Cerebellar nuclear complex (tissue), 1 donor: ENCODE measurements around the gene SRL.
A peak's percentile ranks its signal among the peaks of the same experiment; 100 is the strongest.

Experiments
- DNase-seq, 2 experiments: peaks; one replicate each; lab custom pipeline; 2025; lab: John Stamatoyannopoulos, UW

Gene SRL

DNA sequence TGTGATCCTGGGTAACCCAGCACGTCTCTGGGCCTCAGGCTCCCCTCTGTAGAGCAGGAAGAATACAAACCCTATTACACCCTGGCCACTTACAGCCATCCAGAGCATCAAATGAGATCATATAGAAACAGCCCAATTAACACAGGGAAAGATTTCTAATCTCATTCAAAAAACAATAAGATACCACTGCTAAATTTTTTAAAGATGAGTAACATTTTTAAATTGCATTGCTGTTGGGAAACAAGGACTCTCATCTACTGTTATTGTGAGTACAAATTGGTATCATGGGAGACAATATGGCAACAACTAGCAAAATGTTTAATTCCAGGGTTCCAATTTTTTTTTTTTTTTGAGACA lies 41.1 kb downstream of the SRL start:
- DNase-seq = no peak

DNA sequence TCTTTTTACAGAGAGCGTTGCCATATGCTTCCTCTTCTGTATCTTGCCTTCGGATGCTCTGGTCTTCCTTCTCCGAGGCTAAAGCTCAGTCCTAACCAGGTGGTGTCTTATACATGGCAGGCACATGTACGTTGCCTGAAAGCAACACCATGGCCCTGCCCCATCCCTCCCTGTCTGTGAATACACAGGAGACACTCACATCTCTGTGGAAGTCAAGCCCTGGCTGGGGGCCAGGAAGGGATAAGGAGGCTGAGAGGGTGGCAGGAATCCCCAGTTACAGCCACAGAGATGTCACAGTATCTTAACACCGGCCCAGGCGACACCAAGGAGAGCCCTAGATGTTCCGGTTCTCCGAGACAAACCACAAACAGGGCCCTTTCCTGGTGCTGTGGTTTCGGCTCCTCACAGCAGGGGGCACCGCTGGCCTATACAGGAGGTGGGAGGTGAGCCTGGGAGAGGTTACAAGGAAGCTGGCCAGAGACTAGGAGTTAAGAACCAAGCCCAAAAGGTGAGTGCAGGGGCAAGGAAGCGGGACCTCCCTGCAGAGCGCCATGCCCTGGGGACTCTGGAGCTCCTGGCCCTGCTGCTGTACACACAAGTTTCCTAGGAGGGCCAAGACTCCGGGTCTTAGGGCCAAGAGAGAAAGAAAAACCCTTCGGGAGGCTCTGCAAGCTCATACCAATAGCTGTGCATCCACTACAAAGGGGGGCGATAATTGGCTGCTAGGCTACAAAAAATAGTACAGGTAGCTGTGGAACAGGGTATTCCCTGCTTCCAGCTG lies 41.7 kb downstream of the SRL start:
- DNase-seq = no peak

DNA sequence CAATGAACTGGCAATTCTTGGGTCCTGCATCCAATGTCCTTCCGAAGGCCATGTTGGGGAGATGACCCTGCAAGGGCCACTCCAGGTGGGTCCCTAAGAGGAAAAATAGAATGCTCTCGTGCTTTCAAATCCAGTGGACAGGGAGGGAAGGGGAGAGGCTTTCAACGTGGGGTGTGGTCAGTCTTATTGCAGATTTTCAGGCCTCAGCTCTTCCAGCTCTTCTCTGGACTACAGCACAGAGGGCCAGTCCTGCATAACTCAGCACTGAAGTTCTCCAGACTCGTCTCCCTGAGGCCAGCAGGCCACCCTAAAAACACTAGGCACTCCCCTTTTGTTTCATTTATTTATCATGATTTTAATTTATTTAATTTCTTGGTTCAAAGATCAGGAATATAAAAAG lies 43.1 kb downstream of the SRL start:
- no peak for DNase-seq

DNA sequence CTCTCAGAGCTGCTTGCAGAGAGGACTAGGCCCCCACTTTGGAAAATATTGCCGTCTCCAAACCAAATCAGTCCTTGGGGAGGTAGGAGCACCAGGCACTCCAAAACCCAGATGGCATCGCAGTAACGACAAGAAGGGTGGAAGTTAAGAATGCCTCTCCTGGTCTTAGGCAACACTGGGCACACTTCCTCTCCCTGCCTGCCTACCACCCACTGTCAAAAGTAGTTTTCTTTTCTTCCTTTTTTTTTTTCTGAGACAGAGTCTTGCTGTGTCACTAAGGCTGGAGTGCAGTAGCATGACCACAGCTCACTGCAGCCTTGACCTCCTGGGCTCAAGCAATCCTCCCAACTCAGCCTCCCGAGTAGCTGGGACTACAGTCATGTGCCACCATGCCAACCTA lies 47.2 kb downstream of the SRL start:
- no peak for DNase-seq

DNA sequence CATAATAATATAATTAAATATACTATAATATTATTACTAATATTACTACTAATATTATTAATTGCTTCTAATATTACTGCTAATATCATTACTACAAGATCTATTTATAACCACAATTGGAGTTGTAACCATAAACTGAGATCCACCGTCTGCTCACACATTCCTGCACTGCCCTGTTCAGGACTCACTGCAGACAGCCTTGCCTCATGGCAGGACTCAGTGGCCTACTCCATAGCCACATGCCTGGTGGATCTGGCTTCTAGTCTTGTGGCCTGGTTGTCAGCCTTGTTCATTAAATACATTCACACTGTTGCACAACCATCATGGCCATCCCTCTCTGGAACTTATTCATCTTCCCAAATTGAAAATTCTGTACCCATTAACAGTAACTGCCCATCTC lies 48.0 kb downstream of the SRL start:
- DNase-seq = no peak

DNA sequence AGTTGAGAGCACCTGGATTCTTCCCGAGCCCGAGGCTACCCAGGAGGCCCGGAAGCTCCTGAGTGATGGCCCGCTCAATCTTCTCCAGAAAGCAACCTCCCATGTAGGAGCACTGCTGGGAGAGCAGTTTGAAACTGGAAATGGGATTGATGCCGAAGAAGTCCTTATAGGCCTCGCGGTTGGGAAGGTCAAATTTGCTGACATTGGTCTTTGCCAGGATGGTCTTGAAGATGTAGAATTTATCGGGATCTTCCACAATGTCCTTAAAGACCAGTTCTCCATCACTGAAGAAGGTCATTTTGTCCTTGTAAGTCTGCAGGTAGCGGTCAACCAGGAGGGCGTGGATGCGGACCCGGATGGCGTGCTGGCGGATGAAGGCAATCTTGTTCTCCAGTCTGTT lies 49.7 kb downstream of the SRL start:
- DNase-seq = no peak

DNA sequence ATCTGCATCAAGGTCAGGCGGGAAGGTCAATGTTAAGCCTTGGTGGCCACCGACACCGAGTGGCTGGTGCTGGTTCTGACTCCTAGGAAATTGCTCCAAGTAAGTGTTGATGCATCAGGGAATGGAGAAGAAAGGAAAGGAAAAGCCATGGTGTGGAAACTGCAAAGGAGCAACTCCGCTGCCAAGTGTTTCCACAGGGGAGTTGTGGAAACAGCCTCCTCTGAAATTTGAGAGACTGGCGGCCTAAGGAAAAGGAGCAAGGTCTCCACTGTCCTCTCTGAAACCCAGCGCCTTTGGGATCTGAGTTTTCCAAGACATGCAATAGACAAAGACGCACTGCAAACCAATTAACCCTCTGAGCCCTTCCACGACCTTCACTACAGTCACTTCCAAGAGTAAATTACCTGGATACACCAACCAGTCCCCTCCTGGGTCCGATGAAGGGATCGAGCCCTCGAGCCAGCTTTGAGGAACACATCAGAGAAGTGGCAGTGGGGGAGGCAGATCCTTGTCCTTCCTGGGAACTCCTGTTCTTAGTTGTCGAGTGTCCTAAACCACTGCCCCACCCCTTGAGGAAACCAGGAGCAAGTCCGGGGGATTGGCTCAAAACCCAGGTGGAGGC lies 51.1 kb downstream of the SRL start:
- DNase-seq = no peak

DNA sequence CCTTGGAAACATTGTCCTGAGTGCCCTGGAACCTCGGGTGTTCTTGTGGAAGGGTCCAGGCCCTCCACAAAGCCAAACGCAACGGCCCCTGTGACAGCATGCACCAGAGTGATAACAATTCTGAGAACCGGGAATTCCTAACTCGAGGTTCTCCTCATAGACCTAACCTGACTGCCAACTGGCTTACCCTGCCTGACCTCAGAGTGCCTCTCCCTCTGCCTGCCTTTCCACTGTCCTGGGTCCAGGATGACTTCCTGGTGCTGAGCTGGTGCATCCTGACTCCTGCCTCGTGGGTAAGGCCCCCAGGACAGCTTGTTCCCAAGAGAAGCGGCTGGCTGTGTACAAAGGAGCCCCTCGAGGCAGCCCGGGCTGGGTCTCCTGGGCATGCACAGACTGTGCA lies 51.8 kb downstream of the SRL start:
- DNase-seq = no peak

DNA sequence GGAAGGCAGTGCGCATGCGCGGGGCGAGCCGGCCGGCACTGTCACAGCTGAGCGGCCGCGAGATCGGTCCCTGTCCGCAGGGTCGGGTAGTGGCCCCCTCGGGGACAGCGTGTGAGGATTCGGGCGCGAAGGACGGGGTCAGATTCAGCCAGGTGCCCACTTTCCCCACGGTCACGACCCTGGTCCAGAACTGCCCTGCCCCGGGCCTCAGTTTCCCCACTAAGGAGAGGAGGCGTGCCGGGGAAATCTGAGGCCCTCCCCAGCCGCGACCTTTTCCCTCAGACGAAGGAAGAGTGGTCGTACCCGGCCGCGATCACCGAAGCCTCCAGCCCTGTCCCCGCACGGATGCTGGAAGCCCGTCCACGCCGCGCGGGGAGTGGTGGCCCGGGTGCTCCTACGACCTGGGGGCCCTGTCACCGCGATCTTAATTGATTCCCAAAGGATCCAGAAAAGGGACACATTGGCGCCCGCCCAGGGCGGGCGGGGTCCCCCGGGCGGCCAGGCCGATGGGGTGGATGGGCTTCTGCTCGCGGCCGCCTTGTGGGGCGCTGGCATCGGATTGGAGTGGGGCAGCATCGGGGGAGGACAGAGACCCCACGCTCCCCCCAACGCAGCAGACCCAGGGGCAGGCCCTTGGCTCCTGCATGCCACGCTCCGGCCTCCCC lies 57.7 kb downstream of the SRL start:
- no peak for DNase-seq

DNA sequence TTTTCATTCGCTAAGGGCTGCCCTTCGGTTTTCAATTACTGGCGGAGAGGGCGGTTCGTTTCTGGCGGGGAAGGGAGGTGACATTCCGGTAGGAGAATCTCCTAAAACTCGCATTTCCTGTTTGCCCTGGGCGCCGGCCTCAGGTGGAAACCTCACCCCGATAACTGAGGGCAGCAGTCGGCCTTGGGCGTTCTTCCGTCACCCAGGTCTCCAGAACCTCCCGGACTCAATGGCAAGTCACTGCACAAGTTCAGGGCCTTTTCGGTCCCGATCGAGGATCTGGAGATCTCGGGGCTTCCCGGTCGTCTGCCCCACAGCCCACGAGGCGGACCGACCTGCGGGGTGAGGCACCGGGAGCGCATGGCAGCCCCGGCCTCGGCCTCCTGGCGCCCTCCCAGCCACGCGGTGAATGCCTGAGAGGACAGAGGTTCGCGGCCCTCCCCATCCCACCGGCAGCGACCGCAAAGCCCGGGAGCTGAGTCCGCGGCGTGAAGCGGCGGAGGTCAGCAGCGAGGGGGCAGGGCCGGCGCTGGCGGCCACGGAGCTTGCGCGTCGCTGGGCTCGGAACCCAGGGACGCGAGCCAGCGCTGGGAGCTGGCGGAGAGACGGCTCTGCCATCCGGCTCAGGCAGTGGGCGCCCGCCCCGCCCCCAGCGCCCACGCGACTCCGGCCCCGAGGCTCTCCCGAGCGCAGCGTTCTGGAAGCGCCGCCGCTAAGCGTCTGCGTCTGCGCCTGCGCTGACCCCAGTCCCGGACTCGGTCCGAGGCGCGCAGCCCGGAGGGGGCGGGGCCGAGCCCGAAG lies 58.4 kb downstream of the SRL start:
- DNase-seq = peak in 1 of 2 experiments; percentile 28

DNA sequence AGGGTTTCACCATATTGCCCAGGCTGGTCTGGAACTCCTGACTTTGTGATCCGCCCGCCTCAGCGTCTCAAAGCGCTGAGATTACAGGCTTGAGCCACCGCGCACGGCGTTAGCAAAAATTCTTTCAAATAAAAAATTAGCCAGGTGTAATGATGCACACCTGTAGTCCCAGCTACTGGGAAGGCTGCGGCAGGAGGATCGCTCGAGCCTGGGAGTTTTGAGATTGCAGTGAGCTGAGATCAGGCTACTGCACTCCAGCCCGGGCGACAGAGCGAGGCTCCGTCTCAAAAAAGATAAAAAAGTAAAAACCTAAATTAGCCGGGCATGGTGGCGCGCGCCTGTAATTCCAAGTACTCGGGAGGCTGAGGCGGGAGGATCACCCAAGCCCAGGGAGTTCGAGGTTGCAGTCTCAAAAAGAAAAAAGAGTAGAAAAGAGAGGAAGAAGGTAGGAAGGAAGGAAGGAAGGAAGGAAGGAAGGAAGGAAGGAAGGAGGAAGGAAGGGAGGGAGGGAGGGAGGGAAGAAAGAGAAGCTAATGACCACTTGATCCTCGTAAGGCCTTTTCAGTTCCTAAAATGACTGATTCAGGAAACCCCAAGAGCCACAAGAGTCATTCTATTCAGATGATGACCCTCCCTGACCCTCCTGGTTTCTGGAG lies 59.2 kb downstream of the SRL start:
- no peak for DNase-seq

DNA sequence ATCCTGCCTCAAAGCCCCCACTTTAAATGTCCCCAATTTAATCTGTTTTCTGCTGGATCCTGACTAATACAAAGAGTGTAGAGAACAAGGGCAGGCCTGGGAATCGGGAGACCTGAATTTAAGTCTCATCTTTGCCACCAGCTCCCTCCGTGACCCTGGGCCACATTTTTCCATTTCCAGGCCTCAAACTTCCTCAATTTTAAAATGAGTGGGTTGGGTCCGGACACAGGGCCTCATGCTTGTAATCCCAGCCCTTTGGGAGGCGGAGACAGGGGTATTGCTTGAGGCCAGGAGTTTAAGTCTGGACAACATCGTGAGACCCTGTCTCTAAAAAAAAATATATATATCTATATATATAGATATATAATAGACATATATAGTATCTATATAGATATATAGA lies 61.4 kb downstream of the SRL start:
- DNase-seq = no peak

DNA sequence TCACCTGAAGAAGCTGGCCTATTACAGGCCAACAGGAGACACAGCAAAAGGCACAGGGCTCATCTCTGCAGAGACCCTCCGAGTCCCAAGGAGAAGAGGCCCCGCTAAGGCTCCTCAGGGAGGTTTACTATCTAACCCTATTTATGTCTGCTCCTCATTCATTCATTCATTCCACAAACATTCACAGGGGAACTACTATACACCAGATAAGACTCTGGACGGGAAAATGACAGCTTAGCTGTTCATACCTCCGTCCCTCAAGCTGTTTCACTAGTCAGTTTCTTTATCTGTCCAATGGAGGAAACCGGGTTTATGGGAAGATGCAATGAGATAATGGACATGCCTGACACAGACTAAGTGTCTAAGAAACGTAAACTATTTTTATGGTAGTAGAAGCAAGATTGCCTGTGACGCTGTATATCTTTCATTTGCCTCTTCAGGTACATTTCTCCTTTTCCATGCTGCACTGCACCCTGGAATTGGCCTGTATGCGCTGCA lies 62.1 kb downstream of the SRL start:
- DNase-seq = no peak

DNA sequence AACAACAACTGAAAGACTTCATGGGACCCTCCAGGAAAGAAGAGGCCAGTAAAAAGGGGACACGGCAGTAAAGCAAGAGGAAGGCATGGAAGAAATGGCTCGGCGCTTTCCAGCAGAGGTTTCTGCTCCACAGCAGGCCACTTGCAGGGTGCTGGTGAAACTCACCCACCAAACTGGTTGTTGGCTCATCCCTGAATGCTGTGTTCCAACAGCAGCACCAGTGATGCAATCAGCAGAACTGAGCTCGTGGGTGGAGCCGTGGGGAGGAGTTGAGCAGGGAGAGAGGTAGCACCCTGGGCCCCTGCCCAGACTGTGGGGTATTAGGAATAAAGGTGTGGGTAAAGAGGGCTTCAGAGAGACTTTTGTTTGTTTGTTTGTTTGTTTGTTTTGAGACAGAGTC lies 62.9 kb downstream of the SRL start:
- no peak for DNase-seq

DNA sequence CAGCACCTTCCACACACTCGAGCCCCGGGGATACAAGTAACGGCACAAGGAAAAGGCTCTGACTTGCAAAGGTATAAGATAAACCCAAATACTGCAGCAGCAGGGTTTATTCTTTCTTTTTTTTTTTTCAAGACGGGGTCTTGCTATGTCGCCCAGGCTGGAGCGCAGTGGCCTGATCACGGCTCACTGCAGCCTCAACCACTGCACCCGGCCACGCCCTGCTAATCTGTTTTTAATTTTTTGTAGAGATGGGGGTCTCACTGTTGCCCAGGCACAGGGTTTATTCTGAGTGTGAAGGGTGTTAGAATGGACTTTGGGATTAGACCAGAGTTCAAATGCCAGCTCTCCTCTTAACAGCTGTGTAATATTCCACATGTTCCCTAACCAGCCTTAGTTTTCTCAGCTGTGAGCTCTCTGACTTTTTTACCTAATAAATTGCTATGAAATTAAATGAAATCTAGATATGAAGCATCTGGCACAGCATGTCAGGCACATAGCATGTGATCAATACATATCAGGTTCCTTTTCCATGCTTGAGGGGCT lies 63.3 kb downstream of the SRL start:
- no peak for DNase-seq

DNA sequence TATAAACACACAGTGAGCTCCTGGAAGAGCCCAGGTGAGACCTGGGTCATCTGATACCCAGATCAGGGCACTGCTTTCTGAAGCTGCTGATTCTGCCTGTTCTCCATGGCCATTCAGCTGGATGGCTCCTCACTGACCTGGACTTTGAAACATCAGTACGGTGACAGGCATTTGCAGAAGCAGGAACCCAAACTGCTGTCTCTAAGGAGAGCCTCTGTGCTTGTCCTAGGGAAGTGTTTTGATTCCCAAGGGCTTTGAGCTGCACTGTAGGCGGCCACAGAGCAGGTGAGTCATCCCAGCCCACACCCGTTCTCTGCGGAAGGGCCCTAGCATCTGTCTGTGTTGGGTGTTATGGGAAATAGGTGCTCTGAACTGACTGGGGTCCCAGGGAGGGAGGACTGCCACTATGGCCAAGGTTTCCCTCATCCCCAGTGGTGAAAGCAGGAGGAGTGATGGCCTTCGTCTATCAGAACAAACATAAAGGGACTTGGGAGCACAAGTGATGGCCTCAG lies 64.9 kb downstream of the SRL start:
- DNase-seq = no peak

DNA sequence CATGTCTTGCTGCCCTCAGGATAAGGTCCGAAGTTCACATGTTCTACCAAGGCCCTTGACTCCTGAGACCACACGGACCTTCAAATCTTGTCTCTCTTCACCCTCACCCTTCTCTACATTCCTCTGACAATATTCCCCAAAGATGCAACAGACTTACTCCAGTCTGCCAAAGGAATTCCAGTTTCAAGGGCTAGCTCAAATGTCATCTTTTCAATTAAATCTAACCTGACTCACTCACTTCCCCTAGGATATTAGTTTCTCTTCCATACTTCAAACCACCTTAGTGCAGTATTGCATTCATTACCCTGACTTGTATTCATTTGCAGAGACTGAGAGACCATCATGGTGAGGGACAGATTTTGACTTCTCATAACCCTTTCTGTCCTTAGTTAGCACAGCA lies 66.0 kb downstream of the SRL start:
- DNase-seq = no peak

DNA sequence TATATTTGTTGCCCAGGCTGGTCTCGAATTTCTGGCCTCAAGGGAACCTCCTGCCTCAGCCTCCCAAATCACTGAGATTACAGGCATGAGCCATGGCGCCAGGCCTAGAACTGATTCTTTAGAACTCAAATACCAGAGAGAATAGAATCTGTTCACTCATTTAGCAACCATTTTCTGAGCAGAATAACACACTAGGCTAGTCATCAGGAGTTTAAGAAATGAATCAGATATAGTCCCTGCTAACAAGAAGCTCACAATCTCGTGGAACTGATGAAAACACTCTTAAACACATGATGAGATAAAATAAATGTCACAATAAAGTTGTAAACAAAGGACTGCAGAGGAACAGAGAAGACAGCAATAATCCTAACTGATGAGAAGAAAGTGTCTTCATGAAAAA lies 69.8 kb downstream of the SRL start:
- DNase-seq = no peak

DNA sequence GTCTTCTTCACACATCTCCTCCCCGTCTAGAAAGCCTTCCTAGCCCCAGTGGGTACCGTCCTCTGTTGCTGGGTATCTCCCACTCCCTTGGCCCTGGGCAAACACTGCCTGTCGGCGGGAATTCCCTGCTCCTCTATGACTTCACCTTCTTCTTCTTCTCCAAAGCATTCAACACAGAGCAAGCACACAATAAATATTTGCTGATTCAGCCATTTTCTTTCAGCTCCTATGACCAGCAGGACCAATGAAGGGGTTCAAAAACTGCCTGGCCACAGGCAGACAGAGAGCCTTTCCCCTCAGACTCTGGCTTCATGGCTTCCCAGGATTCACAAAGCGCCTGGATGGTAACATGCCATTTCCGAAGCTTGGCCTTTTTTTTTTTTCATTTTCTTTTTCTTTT lies 72.5 kb downstream of the SRL start:
- no peak for DNase-seq

DNA sequence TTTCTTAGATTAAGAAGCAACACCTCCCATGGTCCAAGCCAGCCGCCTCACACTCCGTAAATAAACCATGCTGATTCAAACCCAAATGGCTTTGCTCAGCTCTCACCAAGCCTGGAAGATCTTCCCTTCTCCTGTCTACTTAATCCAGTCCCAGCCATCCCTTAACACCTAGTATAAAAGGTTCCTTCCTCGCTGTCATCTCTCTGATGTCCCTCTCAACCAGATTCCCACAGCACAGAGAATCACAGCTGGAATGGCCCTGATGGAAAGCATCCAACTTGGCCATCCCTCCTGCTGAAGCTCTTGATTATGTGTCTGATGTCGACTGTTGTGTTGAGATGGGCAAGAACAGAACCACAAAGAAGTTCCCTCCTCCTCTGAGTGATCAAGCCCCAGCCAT lies 75.1 kb downstream of the SRL start:
- no peak for DNase-seq

DNA sequence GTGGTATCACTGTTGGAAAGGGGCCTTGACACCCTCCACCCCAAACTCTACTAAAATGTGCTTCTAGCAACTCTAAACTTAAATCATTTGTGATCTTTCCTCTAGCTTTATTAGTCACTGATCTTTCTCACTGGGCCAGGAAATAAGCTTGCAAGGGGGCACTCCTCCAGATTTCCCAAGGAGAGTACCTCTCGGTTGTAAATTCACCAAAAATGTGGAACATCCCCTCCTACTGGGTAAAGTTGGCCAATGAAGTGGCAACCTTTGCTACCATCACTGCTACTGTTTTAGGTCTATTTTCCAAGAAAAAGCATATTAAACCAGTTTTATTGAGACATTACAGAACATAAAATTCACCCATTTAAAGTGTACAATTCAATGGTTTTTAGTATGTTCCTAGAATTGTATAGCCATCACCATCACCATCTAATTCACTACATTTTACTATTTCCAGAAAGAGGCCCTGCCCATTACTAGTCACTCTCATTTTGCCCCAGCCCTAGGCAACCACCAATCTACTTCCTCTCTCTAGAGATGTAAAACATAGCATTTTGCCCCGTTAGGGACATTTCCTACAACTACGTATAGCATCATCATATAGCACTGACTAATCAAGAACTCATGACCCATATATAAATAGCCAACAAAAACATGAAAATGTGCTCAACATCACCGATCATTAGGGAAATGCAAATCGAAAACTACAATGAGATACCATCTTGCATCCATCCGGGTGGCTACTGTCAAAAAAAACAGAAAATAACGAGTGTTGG lies 81.0 kb downstream of the SRL start:
- DNase-seq = no peak
